ENCODE results near the gene APPBP2.
"Not testable (repeated sequence)": the region's sequence is repeated elsewhere in the genome, so short reads cannot be mapped to it uniquely, and the experiment has no call there.

Gene APPBP2

DNA sequence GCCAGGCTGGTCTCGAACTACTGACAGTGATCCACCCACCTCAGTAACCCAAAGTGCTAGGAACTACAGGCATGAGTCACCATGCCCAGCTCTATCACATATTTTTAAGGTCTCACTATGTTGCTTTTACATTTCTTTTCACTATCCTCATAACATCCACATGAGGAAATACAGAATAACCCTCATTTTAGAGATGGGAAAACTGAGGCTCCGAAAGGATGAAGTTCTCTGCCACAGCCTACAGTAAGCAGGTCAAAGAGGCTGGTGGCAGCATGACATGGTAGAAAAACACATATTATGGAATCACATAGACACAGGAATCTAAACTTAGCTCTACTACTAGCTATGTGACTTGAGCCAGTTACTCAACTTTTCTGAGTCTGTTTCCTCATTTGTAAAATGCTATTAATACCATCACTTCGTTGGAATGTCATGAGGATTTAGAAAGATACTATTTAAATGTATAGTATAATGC lies 32.2 kb downstream of the APPBP2 start:
- DNase-seq (ENCODE audit: low read depth) = no peak

DNA sequence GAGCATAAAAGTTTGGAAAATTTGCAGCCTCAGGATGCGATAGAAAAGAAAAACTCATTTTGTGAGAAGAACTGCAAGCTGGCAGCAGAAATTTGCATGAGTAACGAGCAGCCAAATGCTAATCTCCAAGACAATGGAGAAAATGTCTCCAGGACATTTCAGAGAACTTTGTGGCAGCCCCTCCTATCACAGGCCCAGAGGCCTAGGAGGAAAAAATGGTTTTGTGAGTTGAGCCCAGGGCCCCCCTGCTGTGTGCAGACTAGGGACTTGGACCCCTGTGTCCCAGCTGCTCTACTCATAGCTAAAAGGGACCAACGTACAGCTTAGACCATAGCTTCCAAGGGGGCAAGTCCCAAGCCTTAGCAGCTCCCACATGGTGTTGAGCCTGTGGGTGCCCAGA lies 34.3 kb downstream of the APPBP2 start:
- DNase-seq (ENCODE audit: low read depth) = no peak

DNA sequence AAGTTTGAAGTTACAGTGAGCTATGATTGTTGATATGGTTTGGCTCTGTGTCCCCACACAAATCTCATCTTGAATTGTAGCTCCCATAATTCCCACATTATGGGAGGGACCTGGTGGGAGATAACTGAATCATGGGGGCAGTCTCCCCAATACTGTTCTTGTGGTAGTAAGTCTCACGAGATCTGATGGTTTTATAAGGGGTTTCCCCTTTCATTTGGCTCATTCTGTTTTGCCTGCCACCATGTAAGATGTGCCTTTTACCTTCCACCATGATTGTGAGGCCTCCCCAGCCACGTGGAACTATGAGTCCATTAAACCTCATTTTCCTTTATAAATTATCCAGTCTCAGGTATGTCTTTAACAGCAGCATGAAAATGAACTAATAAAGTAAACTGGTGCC lies 35.4 kb downstream of the APPBP2 start:
- not testable (repeated sequence) for DNase-seq (ENCODE audit: low read depth)

DNA sequence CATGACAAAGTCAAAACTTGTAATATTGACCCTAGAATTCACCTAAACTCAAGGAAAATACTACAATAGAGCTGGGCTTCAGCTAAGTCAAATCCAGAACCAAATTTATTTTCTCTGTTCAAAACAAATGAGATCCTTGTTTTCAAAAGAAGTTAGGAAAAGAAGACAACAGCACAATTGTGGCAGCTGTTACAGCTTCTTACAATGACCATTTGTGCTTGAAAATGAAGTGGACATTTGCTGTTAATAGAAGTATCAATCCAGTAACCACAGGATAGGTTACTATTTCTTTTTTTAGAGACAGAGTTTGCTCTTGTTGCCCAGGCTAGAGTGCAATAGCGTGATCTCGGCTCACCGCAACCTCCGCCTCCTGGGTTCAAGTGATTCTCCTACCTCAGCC lies 44.4 kb downstream of the APPBP2 start:
- no peak for DNase-seq (ENCODE audit: low read depth)

DNA sequence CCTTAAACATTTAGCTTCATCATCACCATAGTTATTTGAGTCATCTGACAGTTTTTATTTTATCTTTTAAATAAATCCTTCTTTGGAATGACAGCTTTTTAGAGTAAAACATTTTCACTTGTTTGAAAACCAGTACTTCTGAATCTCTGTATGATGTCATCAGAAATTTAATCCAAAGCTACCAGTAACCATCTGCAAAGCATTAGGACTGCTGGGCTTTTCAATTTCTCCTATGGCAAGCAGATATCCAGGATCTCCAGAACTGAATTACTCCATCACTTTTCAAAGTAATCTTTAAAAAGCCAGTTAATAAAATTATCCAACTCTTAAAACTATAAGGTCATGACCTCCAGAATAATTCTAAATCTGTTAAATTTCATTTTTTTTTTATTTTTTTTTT lies 52.3 kb downstream of the APPBP2 start:
- no peak for DNase-seq (ENCODE audit: low read depth)

DNA sequence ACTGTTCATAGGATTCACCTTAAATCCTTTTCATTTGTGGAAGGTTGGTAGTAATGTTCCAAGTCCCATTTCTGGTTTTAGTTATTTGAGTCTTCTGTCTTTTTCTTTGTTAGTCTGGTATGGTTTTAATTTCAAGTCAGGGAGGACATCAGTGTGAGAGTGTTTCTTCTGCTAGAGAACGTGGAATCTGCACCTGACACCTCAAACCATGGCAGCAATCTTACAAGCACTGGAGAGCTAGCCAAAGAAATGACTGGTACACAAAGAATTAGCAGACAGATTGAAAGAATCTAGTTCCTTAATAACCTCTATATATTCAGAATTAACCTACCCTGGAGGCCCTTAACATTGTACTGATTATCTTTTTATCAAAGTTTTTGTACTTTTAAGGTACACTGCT lies 53.6 kb downstream of the APPBP2 start:
- DNase-seq (ENCODE audit: low read depth) = no peak

DNA sequence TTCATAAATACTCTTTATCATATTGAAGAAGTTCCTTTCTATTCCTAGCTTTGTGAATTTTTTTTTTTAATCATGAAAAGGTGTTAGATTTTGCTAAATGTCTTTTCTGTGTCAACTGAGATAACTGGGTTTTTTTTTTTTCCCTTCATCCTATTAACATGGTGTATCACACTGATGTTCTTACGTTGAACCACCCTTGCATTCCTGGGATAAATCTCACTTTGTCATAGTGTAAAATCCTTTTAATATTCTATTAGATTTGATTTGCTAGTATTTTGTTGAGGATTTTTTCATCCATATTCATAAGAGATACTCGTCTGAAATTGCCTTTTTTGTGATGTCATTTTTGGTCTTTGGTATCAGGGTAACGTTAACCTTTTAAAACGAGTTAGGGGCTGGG lies 54.6 kb downstream of the APPBP2 start:
- no peak for DNase-seq (ENCODE audit: low read depth)

DNA sequence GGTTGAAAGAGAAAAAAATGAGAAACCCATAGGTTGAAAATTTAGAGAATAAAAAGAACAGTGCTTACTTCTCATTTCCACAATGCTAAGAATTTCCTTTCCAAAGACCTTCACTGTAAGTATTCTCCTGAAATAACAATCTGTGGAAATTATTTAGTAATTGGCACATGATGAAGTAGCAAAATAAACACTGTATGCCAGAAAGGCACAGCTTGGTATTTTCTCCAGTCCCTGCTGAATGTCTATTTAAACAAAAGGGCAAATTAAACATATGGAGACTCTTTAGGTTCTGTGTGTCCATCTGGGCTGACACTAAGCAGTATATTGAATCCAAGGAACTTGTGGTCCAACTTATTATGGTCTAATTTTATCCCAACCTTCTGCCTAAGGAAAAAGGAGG lies 57.7 kb downstream of the APPBP2 start:
- no peak for DNase-seq (ENCODE audit: low read depth)

DNA sequence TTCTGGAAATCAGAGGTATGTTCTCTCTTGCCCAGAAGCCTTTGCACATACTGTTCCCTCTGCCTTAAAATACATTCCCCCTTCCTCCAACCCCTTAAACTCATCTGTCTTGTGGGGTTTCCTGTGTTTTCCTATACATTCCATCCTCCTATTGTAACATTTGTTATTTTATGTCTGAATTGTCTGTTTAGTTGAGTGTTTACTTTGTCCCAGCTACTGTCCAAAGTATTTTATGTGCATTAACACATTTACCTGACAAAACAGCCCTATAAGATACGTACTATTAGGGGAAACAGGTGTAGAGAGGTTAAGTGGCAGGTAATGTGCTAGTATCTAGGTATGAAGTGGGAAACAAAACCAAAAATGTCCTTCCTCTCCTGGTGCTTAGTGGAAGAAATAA lies 61.7 kb downstream of the APPBP2 start:
- no peak for DNase-seq (ENCODE audit: low read depth)

DNA sequence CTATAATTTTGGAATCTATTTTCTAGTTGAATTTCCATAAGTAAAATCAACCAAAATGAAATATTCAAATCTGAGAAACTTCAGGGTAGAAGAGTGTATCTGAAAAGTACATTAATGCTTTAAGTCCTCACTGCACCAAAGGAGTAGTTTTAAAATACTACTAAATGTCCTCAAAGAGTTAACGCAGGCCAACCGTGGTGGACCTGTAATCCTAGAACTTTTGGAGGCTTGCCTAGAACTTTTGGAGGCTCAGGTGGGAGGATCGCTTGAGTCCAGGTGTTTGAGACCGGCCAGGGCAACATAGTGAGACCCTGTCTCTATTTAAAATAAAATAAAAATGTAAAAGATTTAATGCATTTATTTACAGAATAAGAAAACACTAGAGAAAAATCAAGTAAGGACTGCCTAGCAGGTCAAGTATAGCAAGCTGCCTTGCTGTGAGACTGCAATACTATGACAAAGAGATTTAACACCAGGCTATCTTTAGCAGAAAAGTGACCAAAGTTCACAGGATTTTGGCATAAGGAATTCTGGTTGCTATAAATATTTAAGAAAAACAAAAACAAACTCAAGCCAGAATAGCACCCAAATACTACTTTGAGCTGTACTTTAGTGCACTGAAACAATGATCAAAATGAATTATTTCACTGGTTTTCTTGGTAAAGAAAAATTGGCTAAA lies 62.7 kb downstream of the APPBP2 start:
- no peak for DNase-seq (ENCODE audit: low read depth)

DNA sequence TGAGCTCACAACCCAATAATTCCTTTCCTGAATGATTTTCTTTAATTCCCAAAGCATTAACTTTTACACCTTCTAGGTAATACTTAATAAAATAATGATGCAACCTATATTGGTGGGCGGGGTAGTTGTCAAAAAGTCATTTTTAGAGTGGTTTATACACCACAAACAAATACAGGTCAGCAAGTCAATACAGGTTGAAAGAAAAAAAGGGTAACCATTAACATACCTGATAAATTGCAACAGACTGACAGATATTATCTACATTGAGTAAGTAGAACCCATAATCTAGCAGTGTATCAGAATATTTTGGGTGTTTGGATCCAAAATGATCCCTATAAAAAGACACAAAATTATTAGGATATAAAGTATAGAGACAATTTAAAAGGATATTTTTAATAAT lies 64.5 kb downstream of the APPBP2 start:
- no peak for DNase-seq (ENCODE audit: low read depth)

DNA sequence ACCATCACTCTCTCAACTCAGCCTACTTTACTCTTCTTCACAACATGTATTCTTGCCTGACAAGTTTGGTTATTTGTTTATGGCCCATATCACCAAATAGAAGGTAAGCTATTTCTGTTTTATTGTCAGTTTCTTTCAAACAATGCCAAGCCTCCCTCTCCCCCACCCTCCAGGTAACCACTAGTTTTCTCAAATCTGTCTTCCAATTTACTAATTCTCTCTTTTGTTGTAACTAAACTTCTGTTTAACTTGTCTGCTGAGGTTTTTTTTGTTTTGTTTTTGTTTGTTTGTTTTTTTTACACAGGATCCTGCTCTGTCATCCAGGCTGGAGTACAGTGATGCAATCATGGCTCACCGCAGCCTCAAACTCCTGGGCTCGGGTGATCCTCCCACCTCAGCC lies 68.9 kb downstream of the APPBP2 start:
- DNase-seq (ENCODE audit: low read depth) = no peak

DNA sequence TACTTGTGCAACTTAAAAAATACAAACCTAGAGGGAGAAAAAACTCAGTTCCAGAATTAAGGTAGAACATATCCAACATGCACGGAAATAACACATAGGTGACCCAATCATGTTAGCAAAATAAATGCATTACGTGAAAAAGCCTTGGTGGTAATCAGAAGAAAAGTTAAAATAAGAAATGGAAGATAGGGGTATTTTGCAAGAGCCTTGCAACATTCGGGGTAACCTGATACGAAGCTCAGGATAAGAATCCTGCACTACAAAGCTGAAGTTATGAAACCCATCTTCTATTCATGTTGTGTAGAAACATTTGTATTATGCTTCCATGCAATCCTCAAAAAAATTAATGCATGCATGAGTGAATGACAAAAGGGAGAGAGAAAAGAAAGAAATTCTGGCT lies 70.7 kb downstream of the APPBP2 start:
- no peak for DNase-seq (ENCODE audit: low read depth)

DNA sequence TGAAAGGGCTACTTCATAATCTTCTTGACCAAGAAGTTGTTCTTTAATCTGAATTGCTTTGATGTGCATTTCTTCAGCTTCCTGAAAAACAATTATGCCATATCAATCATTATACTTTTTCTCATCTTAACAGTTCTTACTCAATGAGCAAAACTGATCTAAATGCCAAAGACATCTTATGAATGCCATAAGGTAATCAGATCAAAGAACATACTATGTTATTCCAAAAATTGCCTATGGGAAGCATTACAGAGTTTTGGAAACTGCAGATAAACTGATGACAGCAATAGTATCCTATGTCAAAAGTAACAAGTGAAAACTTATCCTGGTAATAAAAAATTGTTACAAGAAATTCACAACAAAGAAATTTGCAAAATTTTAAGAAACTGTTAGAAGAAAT lies 74.1 kb downstream of the APPBP2 start:
- DNase-seq (ENCODE audit: low read depth) = no peak

DNA sequence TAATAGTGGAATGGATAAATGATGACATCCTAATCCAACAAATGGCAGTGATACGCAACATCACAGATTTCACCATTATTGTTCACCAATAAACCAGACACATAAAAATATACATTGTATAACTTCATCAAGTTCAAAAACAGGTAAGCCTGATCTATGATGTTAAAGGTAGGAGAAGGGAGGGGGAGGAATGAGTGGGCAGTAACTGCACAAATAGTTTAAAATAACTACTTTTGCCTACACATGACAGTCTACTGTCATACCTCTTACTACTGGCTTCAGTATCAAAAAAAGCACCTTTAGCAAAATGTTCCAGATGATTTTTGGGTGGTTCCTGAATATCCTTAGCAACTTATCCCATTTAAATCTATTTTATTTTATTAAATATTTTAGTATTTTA lies 75.0 kb downstream of the APPBP2 start:
- DNase-seq (ENCODE audit: low read depth) = no peak

DNA sequence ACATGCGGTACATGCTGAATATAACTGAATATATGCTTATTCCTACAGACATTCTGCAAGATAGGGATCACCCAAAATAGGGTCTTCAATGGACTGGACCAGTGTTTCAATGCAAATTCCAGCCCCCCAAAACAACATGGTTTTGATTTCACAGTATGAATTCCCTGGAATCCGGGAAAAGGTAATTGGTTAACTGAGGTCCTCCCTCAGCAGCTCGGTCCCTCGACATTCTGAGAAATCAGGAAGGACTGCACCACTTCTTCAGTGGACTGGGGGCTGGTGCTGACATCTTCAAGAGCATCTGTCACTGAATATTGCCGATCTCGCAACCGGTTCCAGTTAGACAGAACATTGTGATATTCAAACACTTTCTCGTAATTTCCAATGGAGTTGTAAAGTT lies 78.7 kb downstream of the APPBP2 start:
- no peak for DNase-seq (ENCODE audit: low read depth)

DNA sequence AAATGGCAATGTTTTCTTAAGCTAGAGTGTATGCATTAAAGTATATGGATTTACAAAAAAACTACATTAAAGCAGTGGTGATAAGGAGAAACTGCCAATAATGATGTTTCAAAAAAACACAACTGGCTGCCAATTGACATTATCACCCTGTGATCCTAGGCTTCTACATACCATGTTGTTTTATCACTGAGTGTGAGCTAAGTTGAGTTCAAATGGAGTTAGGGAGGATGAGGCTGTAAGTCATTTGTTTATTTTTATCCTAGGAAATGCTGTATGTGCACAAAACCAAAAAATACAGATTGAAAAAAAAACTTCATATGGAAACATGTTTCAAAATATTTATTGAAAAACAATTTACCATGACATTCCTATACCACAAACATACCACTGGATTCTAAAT lies 80.9 kb downstream of the APPBP2 start:
- no peak for DNase-seq (ENCODE audit: low read depth)

DNA sequence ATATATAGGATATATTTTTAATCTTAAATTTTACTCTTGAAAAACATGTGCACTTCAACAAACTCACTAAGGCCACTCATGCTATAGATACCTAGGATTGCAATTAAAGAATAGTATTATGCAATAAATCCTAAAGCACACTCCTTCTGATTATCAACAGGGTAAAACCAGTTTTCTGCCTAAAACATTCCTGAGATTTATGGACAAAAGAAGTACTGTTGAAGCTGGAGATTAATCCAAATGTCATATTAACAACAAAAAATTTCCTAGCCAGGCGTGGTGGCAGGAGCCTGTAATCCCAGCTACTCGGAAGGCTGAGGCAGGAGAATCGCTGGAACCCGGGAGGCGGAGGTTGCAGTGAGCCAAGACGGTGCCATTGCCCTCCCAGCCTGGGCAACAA lies 82.3 kb downstream of the APPBP2 start:
- no peak for DNase-seq (ENCODE audit: low read depth)

DNA sequence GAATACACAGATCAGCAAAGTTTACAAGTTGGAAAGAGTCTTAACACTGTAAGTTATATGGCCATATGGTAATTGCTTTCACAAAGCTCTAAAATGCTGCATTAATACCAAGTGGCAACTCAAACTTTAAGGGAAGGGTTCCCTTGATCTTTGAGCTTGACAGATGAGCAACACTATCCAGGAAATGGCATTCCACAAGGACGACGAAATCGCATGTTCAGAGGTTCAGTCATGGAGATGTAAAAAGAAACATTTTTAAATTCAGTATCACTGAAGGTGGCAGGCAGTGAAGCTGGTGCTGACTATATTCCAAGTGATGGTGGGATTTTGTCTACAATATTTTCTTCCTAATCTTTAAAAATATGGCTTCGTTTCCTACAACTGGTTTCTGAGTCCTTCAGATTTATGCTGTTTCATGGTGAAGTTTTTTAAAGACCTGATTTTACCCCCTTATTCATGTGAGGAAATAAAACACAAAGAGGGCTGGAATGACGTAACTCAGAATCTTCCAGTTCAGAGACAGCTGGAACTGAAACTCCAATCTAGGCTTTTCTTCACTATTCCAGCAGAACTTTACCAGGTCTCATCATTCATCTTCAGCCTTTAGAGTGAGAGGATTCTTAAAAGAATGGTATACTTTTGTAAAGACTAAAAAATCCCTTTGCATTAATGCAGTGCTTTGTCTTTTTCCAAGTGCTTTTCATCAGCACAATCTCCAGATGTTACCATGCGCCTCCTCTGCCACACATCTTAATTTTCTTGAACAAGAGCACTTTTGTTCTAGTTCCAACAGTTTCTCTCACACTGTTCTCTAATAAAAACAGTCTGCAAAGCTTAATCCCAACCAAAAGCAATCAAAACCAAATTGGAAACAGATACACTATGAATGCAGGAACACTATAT lies 83.5 kb downstream of the APPBP2 start:
- DNase-seq (ENCODE audit: low read depth) = peak; percentile 77

DNA sequence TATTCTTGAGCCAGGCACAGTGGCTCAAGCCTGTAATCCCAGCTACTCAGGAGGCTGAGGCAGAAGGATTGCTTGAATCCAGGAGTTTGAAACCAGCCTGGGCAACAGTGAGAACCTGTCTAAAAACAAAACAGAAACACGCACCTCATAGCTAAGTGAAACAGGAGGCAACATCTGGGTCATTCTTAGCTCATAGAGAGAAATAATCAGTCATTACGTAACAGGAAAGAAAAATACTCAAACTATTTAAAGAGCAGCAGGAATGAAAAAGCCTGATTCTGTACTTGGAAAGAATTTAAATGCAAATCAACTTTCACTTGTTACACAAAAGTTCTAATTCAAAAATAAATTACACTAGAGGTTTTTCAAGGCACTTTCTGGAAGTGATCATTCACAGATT lies 86.5 kb downstream of the APPBP2 start:
- DNase-seq (ENCODE audit: low read depth) = peak; percentile 33

DNA sequence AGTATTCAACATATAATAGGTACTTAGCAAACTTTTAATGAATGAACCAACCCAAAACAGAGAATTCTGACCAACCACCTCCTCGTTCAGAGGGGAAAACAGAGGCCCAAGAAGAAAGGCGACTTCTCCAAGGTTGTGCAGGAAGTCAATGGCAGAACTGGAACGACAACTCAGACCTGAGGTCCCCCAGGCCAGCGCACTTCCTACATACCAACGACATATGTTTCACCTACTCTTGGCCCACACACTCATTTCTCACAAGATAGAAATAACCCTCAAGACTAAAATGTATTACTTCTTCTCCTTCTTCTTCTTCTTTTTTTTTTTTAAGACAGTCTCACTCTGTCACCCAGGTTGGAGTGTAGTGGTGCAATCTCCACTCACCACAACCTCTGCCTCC lies 89.4 kb downstream of the APPBP2 start:
- no peak for DNase-seq (ENCODE audit: low read depth)

DNA sequence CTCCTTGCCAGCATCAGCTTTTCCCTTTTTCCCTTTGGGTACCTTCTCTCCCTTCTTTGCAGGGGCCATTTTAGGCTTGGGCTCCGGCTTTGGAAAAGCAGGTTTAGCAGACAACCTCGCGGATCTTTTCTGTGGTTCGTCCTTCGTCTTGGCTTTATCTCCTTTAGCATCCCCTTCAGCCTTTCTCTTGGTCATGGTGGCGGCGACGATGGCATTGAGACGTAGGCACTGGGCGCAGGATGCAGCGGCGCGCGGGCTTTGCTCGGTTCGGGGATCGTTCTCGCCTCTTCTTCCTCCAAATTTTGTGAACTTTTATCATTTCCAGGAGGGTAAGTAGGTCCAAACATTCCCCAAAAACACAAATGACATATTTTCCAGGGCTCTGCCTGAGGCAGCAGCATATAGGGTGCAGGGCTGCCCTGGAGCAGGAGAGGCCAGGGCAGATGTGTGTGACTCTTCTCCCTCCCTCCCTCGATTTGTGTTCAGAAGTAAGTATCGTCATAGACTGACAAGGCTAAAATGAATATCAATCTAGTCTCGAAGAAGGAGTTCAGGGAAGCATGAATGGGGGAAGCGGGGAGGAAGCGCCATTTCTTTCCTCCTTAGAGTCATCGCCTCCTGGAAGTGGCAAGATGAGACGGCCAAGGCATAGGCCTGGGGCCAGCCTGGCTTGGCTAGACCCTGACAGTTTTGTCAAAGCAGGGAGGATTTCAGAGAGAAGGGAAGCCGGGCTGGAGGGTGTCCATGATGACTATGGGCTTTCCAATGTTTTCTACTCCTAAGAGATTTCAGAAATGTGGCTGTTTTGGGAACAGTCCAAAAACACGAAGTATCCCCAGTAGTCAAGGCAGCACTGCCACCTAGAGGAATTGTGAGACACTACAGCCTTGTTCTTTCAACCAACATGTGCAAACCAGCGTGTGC lies 90.5 kb downstream of the APPBP2 start:
- DNase-seq (ENCODE audit: low read depth) = peak; percentile 93
